Nephron (organoid): ENCODE results near the gene DDX23.
"Not testable (repeated sequence)": the region's sequence is repeated elsewhere in the genome, so short reads cannot be mapped to it uniquely, and the experiment has no call there.

Experiments used
- H3K27ac Mint-ChIP-seq, 3 experiments: 2 replicates each; pipeline ENCODE4 v1.8.0; 2020; ENCODE audit warnings: mixed read lengths in 3 of 3, mild to moderate bottlenecking in 2 of 3, moderate library complexity in 1 of 3
- H3K27me3 Mint-ChIP-seq: 2 replicates; pipeline ENCODE4 v1.8.0; 2021; ENCODE audit warnings: low read depth, mild to moderate bottlenecking, moderate library complexity, mixed read lengths
- H3K36me3 Mint-ChIP-seq: 2 replicates; pipeline ENCODE4 v1.8.0; 2020; ENCODE audit warnings: low read depth, mixed read lengths
- H3K4me1 Mint-ChIP-seq: 2 replicates; pipeline ENCODE4 v1.8.0; 2020; ENCODE audit warnings: mixed read lengths
- H3K4me3 Mint-ChIP-seq, 3 experiments: 2 replicates each; pipeline ENCODE4 v1.8.0; 2020; ENCODE audit warnings: mild to moderate bottlenecking in 3 of 3, mixed read lengths in 3 of 3, moderate library complexity in 2 of 3
- H3K9me3 Mint-ChIP-seq: 2 replicates; pipeline ENCODE4 v1.8.0; 2020; ENCODE audit warnings: mixed read lengths
- TF ChIP-seq, protein P1 (sequence below), 3 experiments: fragments of 200-600 bp; sonication (generic); IDR thresholded peaks; one replicate each; pipeline ENCODE4 v1.5.0; 2021; ENCODE audit warnings: antibody characterized with exemption in 3 of 3; ENCODE audit not compliant: unreplicated experiment in 3 of 3

DDX23 gene

GRCh38 chr12:48854488-48854887 lies 2.5 kb upstream of the DDX23 start:
- H3K4me1 Mint-ChIP-seq = peaks cover 30% of the 10 kb centered on the region
- H3K27me3 Mint-ChIP-seq = peaks cover 3% of the 10 kb centered on the region
- H3K4me3 Mint-ChIP-seq = no peak overlapping the region
- TF ChIP-seq, protein P1, sequence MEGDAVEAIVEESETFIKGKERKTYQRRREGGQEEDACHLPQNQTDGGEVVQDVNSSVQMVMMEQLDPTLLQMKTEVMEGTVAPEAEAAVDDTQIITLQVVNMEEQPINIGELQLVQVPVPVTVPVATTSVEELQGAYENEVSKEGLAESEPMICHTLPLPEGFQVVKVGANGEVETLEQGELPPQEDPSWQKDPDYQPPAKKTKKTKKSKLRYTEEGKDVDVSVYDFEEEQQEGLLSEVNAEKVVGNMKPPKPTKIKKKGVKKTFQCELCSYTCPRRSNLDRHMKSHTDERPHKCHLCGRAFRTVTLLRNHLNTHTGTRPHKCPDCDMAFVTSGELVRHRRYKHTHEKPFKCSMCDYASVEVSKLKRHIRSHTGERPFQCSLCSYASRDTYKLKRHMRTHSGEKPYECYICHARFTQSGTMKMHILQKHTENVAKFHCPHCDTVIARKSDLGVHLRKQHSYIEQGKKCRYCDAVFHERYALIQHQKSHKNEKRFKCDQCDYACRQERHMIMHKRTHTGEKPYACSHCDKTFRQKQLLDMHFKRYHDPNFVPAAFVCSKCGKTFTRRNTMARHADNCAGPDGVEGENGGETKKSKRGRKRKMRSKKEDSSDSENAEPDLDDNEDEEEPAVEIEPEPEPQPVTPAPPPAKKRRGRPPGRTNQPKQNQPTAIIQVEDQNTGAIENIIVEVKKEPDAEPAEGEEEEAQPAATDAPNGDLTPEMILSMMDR (IDR thresholded peaks at IDR 0.05; ENCODE audit: unreplicated experiment in 3 of 3) = no peak
- H3K9me3 Mint-ChIP-seq = no peaks in the 10 kb centered on the region
- H3K27ac Mint-ChIP-seq = no peak overlapping the region
- H3K36me3 Mint-ChIP-seq = peaks cover 5% of the 10 kb centered on the region

- Mint-ChIP-seq H3K4me1 (peaks cover 30% of the 10 kb centered on the region), H3K36me3 (peaks cover 5% of the 10 kb centered on the region), H3K9me3 (no peaks in the 10 kb centered on the region), H3K27ac (peak overlapping the region; percentile 74 to 83 (median 83)), H3K4me3 (peak overlapping the region; percentile 98 to 99 (median 99)), H3K27me3 (peaks cover 3% of the 10 kb centered on the region)
- TF ChIP-seq, protein P1 (IDR thresholded peaks at IDR 0.05; ENCODE audit: unreplicated experiment in 3 of 3) = peak; percentile 88 to 91 (median 91)
Measured at GRCh38 chr12:48852734-48853688, 1.0 kb upstream of the DDX23 start.

- not testable (repeated sequence) for H3K4me3 Mint-ChIP-seq, H3K9me3 Mint-ChIP-seq, H3K27ac Mint-ChIP-seq, H3K4me1 Mint-ChIP-seq, H3K27me3 Mint-ChIP-seq
- peaks cover 72% of the 10 kb centered on the region for H3K36me3 Mint-ChIP-seq
Measured at GRCh38 chr12:48842021-48842420, 9.9 kb downstream of the DDX23 start.

- H3K9me3 Mint-ChIP-seq = no peaks in the 10 kb centered on the region
- no peak overlapping the region for H3K27ac Mint-ChIP-seq
- H3K27me3 Mint-ChIP-seq = no peaks in the 10 kb centered on the region
- TF ChIP-seq, protein P1 (IDR thresholded peaks at IDR 0.05; ENCODE audit: unreplicated experiment in 3 of 3) = no peak
- H3K4me1 Mint-ChIP-seq = no peaks in the 10 kb centered on the region
- peaks cover 68% of the 10 kb centered on the region for H3K36me3 Mint-ChIP-seq
- no peak overlapping the region for H3K4me3 Mint-ChIP-seq
Measured at GRCh38 chr12:48838048-48838447, 13.9 kb downstream of the DDX23 start.

GRCh38 chr12:48832321-48833060 lies 19.5 kb downstream of the DDX23 start:
- no peaks in the 10 kb centered on the region for H3K4me1 Mint-ChIP-seq
- TF ChIP-seq, protein P1 (IDR thresholded peaks at IDR 0.05; ENCODE audit: unreplicated experiment in 3 of 3) = no peak
- no peak overlapping the region for H3K27ac Mint-ChIP-seq
- no peak overlapping the region for H3K4me3 Mint-ChIP-seq
- H3K9me3 Mint-ChIP-seq = no peaks in the 10 kb centered on the region
- H3K27me3 Mint-ChIP-seq = no peaks in the 10 kb centered on the region
- peaks cover 70% of the 10 kb centered on the region for H3K36me3 Mint-ChIP-seq

- no peak overlapping the region for H3K4me3 Mint-ChIP-seq
- peaks cover 61% of the 10 kb centered on the region for H3K36me3 Mint-ChIP-seq
- TF ChIP-seq, protein P1 (IDR thresholded peaks at IDR 0.05; ENCODE audit: unreplicated experiment in 3 of 3) = no peak
- no peaks in the 10 kb centered on the region for H3K27me3 Mint-ChIP-seq
- H3K4me1 Mint-ChIP-seq = no peaks in the 10 kb centered on the region
- no peaks in the 10 kb centered on the region for H3K9me3 Mint-ChIP-seq
- no peak overlapping the region for H3K27ac Mint-ChIP-seq
Measured at GRCh38 chr12:48831257-48831656, 20.7 kb downstream of the DDX23 start.
